ENCODE measurements around the gene RGS3.

DNA sequence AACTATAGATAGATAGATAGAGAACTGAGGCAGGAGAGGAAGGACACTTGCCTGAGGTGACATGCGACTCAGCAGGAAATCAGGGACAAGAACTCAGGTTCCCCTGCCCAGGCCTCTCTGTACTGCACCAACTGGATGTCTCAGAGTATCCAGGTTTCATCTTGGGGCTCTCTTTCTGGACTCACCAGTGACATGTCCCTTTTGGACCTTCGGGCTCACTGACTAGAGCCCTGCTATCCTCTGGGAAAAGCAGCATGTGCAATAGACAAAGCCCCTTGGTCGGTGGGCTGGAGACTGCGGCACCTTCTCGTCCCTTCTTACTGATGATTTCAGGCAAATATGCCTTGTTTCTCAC is 104.5 kb downstream of the RGS3 start:
- no peak for TF ChIP-seq POLR2A (IDR thresholded peaks at IDR 0.05)
- TF ChIP-seq, protein P1, sequence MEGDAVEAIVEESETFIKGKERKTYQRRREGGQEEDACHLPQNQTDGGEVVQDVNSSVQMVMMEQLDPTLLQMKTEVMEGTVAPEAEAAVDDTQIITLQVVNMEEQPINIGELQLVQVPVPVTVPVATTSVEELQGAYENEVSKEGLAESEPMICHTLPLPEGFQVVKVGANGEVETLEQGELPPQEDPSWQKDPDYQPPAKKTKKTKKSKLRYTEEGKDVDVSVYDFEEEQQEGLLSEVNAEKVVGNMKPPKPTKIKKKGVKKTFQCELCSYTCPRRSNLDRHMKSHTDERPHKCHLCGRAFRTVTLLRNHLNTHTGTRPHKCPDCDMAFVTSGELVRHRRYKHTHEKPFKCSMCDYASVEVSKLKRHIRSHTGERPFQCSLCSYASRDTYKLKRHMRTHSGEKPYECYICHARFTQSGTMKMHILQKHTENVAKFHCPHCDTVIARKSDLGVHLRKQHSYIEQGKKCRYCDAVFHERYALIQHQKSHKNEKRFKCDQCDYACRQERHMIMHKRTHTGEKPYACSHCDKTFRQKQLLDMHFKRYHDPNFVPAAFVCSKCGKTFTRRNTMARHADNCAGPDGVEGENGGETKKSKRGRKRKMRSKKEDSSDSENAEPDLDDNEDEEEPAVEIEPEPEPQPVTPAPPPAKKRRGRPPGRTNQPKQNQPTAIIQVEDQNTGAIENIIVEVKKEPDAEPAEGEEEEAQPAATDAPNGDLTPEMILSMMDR (IDR thresholded peaks at IDR 0.05): no peak
